Caco-2 (cell line): Measurements from ENCODE around the gene SETD6. TPM values are rescaled to one million over a fixed set of nuclear protein-coding genes. Genes with fewer than 3 reads are reported as not detected.

ENCODE experiments used
- BruUV-seq: library from RNA; stranded (reverse); fragments of 400-500 nt; replicated peaks from 2 replicates; lab custom pipeline; 2021; lab: Mats Ljungman, UMichigan
- CTCF ChIA-PET: fragments of 300-600 bp; sonication (Branson Sonifier 250); formaldehyde crosslinking; loops from one replicate; lab custom pipeline; 2022; ENCODE audit warnings: antibody characterized with exemption; lab: Charles Lee
- POLR2A ChIA-PET: fragments of 300-600 bp; sonication (Branson Sonifier 250); formaldehyde crosslinking; loops from one replicate; lab custom pipeline; 2022; ENCODE audit warnings: antibody characterized with exemption; lab: Charles Lee
- DNase-seq, 2 experiments: peaks; one replicate each; pipeline versions ENCODE4 v3.0.0 to v3.0.0-alpha.2; 2020 to 2022
- H3K27me3 ChIP-seq: replicated peaks from 2 replicates; pipeline ENCODE4 v1.6.0; 2011; ENCODE audit warnings: low read length; ENCODE audit not compliant: control insufficient read depth, insufficient read depth
- H3K36me3 ChIP-seq: 2 replicates; pipeline ENCODE4 v1.5.1; 2011; ENCODE audit warnings: low read length; ENCODE audit not compliant: control insufficient read depth, insufficient read depth
- H3K4me1 ChIP-seq: fragments of 250-450 bp; sonication (Bioruptor Pico); 2 replicates; pipeline ENCODE4 v1.5.1; 2020; ENCODE audit warnings: mild to moderate bottlenecking
- H3K4me3 ChIP-seq: 2 replicates; pipeline ENCODE4 v1.5.1; 2011; ENCODE audit warnings: low read depth, mild to moderate bottlenecking, control low read depth, low read length
- H3K9me3 ChIP-seq: fragments of 250-450 bp; sonication (Bioruptor Pico); 2 replicates; pipeline ENCODE4 v1.5.1; 2020; ENCODE audit warnings: mild to moderate bottlenecking, moderate library complexity
- H3K27ac Mint-ChIP-seq: one replicate; pipeline ENCODE4 v1.8.0; 2022; ENCODE audit warnings: mixed read lengths; ENCODE audit not compliant: unreplicated experiment
- H3K27me3 Mint-ChIP-seq: one replicate; pipeline ENCODE4 v1.8.0; 2022; ENCODE audit warnings: mixed read lengths; ENCODE audit not compliant: insufficient read depth, unreplicated experiment
- H3K36me3 Mint-ChIP-seq: one replicate; pipeline ENCODE4 v1.8.0; 2022; ENCODE audit warnings: mild to moderate bottlenecking, mixed read lengths; ENCODE audit not compliant: insufficient read depth, unreplicated experiment
- H3K4me1 Mint-ChIP-seq: one replicate; pipeline ENCODE4 v1.8.0; 2022; ENCODE audit warnings: low read depth, mixed read lengths; ENCODE audit not compliant: unreplicated experiment
- H3K4me3 Mint-ChIP-seq: one replicate; pipeline ENCODE4 v1.8.0; 2022; ENCODE audit warnings: mild to moderate bottlenecking, moderate library complexity, mixed read lengths; ENCODE audit not compliant: unreplicated experiment
- H3K9me3 Mint-ChIP-seq: one replicate; pipeline ENCODE4 v1.8.0; 2022; ENCODE audit warnings: mixed read lengths; ENCODE audit not compliant: unreplicated experiment
- CTCF ChIP-seq, 2 experiments: fragments of 200-600 bp in 1 of 2; IDR thresholded peaks; 1 replicate in 1 of 2; 2 replicates in 1 of 2; pipeline versions ENCODE4 v1.5.1 to v1.8.0; 2011 to 2022; ENCODE audit warnings: antibody characterized with exemption in 1 of 2, control low read depth in 1 of 2, inconsistent platforms in 1 of 2, low read depth in 1 of 2, low read length in 1 of 2, mild to moderate bottlenecking in 1 of 2, moderate library complexity in 1 of 2; ENCODE audit not compliant: insufficient read depth in 1 of 2, severe bottlenecking in 1 of 2, unreplicated experiment in 1 of 2
- intact Hi-C: fragments of 100-400 bp; cut with micrococcal nuclease; formaldehyde crosslinking; loops from one replicate; pipeline ENCODE4 v1.10.0; 2022; ENCODE audit not compliant: unreplicated experiment
- total RNA-seq: library from RNA; stranded (reverse); gene quantifications from 2 replicates; pipeline ENCODE4 v1.2.3, GENCODE V29; 2022

The SETD6 gene
- total RNA-seq, 1 experiment from 2014 or later, result 41.7 TPM

DNA sequence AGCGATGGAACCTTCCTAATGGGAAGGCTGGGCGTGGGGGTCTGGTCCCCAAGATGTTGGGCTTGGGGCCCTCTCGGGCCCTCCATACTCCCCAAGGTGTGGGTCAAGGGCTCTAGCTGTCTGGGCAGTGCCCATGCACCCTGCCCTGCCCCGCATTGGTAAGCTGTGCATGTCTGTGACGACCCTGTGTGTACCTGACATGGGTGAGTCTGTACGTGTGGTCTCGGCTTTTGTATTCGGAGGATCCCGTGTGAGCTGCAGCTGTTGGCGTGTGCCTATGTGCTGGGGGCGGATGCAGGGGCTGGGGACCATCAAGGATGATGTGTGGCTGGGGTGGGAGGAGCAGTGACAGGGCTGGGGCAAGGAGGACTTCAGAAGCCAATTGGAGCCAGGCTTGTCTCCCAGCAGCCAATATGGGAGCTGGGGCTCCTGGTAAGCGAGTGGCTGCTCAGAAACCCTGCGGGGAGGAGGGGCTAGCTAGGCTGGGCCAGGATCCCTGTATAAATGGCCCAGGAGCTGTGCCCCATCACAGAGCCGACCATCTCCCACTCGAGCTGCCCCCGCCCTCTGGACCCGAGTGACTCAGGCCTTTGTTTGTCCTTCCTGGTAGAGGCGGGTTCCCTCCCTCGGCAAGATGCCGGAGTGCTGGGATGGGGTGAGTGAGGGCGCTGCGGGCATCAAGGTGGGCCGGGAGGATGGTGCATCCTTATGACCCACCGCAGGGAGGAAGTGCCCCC, 15.5 kb upstream of the SETD6 start, which contains the start of gene NDRG4:
Gene NDRG4 (plus strand): TSS at position 529 of the 737 bp plus-strand sequence. CDS start 106 bp downstream, at position 635.
- Mint-ChIP-seq H3K4me3 (peak within 1 kb of the TSS; percentile 88), H3K27ac (peak within 1 kb of the TSS; percentile 86), H3K9me3 (no peaks in the 10 kb centered on the region), H3K27me3 (no peaks in the 10 kb centered on the region), H3K4me1 (no peaks in the 10 kb centered on the region), H3K36me3 (peaks cover 29% of the 10 kb centered on the region)
- H3K9me3 ChIP-seq, result no peaks in the 10 kb centered on the region
- H3K36me3 ChIP-seq, result no peaks in the 10 kb centered on the region
- peaks cover 7% of the 10 kb centered on the region for H3K4me1 ChIP-seq
- ChIA-PET POLR2A (interaction anchor here (0.9 kb wide), 1 partner anchor 15 kb away, joined by 6 read pairs; no protein-coding TSS in a partner anchor), CTCF (interaction anchor here (0.6 to 2.2 kb wide), 10 partner anchors 12 to 378 kb away, joined by 3 to 9 read pairs (median 4); no protein-coding TSS in a partner anchor)
- no peak for TF ChIP-seq CTCF (IDR thresholded peaks at IDR 0.05; ENCODE audit: insufficient read depth in 1 of 2, low read depth in 1 of 2, low read length in 1 of 2, severe bottlenecking in 1 of 2, unreplicated experiment in 1 of 2)
- peak within 1 kb of the TSS; percentile 63 for H3K4me3 ChIP-seq
- no TSS peak for BruUV-seq
- intact Hi-C loops, result loop anchor here (2.0 to 5.0 kb wide), 2 partner anchors 131 to 162 kb away; no protein-coding TSS in a partner anchor
- H3K27me3 ChIP-seq, result no peaks in the 10 kb centered on the region
- DNase-seq, result peak; percentile 82 to 88

- Mint-ChIP-seq H3K4me3 (peak overlapping the region; percentile 88), H3K36me3 (peaks cover 29% of the 10 kb centered on the region), H3K27me3 (no peaks in the 10 kb centered on the region), H3K27ac (peak overlapping the region; percentile 86), H3K9me3 (no peaks in the 10 kb centered on the region), H3K4me1 (no peaks in the 10 kb centered on the region)
- Histone ChIP-seq H3K36me3 (no peaks in the 10 kb centered on the region), H3K9me3 (no peaks in the 10 kb centered on the region), H3K27me3 (no peaks in the 10 kb centered on the region), H3K4me3 (peak overlapping the region; percentile 63), H3K4me1 (peaks cover 7% of the 10 kb centered on the region)
- TF ChIP-seq CTCF (IDR thresholded peaks at IDR 0.05; ENCODE audit: insufficient read depth in 1 of 2, low read depth in 1 of 2, low read length in 1 of 2, severe bottlenecking in 1 of 2, unreplicated experiment in 1 of 2), result no peak
- no peak for DNase-seq
- intact Hi-C loops, result loop anchor here (1.0 to 5.0 kb wide), 3 partner anchors 130 to 163 kb away; no protein-coding TSS in a partner anchor
- ChIA-PET POLR2A (interaction anchor here (0.9 kb wide), 1 partner anchor 14 kb away, joined by 6 read pairs; no protein-coding TSS in a partner anchor), CTCF (interaction anchor here (0.6 to 2.2 kb wide), 10 partner anchors 11 to 379 kb away, joined by 3 to 9 read pairs (median 4); no protein-coding TSS in a partner anchor)
- BruUV-seq, result no TSS peak
Measured at GRCh38 chr16:58500430-58501241, 14.7 kb upstream of the SETD6 start.
